ENCODE measurements around the gene AHI1. TPM values are rescaled to one million over a fixed set of nuclear protein-coding genes. Genes with fewer than 3 reads are reported as not detected.

Gene AHI1
- polyA plus RNA-seq, 1 donor (not counting 4 experiments of a cell fraction or from before 2014, with no cell fraction given): 7.0 TPM

- H3K4me2 ChIP-seq (ENCODE audit: control insufficient read depth, extremely low read depth, insufficient read depth, low read depth, low read length): no peak overlapping the region
- H3K79me2 ChIP-seq (ENCODE audit: control insufficient read depth, insufficient read depth, low read length): no peaks in the 10 kb centered on the region
- FAIRE-seq: no peak
- H3K4me1 ChIP-seq (ENCODE audit: control insufficient read depth, extremely low read depth, insufficient read depth, low read length): no peaks in the 10 kb centered on the region
- no peaks in the 10 kb centered on the region for H3K36me3 ChIP-seq (ENCODE audit: control insufficient read depth in 2 of 2, extremely low read depth in 1 of 2, insufficient read depth in 2 of 2, low read length in 2 of 2)
- no peaks in the 10 kb centered on the region for H3K27me3 ChIP-seq (ENCODE audit: control insufficient read depth, extremely low read depth, insufficient read depth, low read length)
- H3K9me3 ChIP-seq (ENCODE audit: control insufficient read depth, low read depth, low read length): no peaks in the 10 kb centered on the region
- no peak overlapping the region for H3K27ac ChIP-seq (ENCODE audit: control insufficient read depth, insufficient read depth, low read length)
- H3K9ac ChIP-seq (ENCODE audit: control insufficient read depth, extremely low read depth, insufficient read depth, low read length): no peak overlapping the region
- no peak overlapping the region for H2AFZ ChIP-seq (ENCODE audit: control insufficient read depth, low read length)
- no peaks in the 10 kb centered on the region for H3K9me1 ChIP-seq (ENCODE audit: control insufficient read depth, extremely low read depth, insufficient read depth, low read length)
- TF ChIP-seq CTCF (optimal IDR thresholded peaks at IDR 0.05 in 1 of 3, IDR thresholded peaks at IDR 0.05 in 1 of 3, conservative IDR thresholded peaks at IDR 0.05 in 1 of 3; ENCODE audit: extremely low read depth in 1 of 3, insufficient read depth in 2 of 3, low read length in 3 of 3): no peak
- no peak for TF ChIP-seq EZH2 (IDR thresholded peaks at IDR 0.05; ENCODE audit: low read length)
- no peak for DNase-seq (ENCODE audit: low read depth, low spot score)
- no peak overlapping the region for H3K4me3 ChIP-seq (ENCODE audit: control insufficient read depth in 2 of 3, extremely low read depth in 1 of 3, insufficient read depth in 2 of 3, low read depth in 1 of 3, low read length in 3 of 3)
- dilution Hi-C loops (cut with MboI; ENCODE audit: extremely low pct_ligation_motif_present, low sequenced_read_pairs): no loop called here
- H4K20me1 ChIP-seq (ENCODE audit: control insufficient read depth, extremely low read depth, insufficient read depth, low read length): no peaks in the 10 kb centered on the region
These were observed 85.7 kb downstream of the AHI1 start for GRCh38 chr6:135411849-135412248.

DNA sequence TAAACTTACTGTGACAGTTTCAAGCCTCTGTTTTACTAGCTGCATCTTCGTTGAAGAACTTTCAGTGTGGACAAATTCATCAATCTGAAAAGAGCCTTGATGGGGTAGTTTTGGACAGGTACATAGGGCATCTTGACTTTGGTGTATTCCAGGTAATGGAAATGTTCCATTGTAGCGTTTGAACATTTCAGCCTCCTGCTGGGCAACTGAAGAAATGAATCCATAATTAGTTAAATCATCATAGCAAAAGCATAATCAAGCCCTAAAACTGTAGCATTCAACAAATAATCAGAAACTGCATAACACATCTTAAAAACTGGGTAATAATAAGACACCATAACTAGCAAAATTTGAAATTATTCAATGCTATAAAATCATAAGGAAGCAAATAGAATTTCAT, 86.2 kb downstream of the AHI1 start:
- TF ChIP-seq EZH2 (IDR thresholded peaks at IDR 0.05; ENCODE audit: low read length) (no peak), CTCF (optimal IDR thresholded peaks at IDR 0.05 in 1 of 3, IDR thresholded peaks at IDR 0.05 in 1 of 3, conservative IDR thresholded peaks at IDR 0.05 in 1 of 3; ENCODE audit: extremely low read depth in 1 of 3, insufficient read depth in 2 of 3, low read length in 3 of 3) (peak; percentile 4 to 38 (median 26))
- FAIRE-seq (peak; percentile 60), DNase-seq (ENCODE audit: low read depth, low spot score) (no peak)
- Histone ChIP-seq H3K27ac (ENCODE audit: control insufficient read depth, insufficient read depth, low read length) (no peak overlapping the region), H3K9me1 (ENCODE audit: control insufficient read depth, extremely low read depth, insufficient read depth, low read length) (no peaks in the 10 kb centered on the region), H3K4me1 (ENCODE audit: control insufficient read depth, extremely low read depth, insufficient read depth, low read length) (no peaks in the 10 kb centered on the region), H3K9ac (ENCODE audit: control insufficient read depth, extremely low read depth, insufficient read depth, low read length) (no peak overlapping the region), H3K9me3 (ENCODE audit: control insufficient read depth, low read depth, low read length) (no peaks in the 10 kb centered on the region), H3K79me2 (ENCODE audit: control insufficient read depth, insufficient read depth, low read length) (no peaks in the 10 kb centered on the region), H3K36me3 (ENCODE audit: control insufficient read depth in 2 of 2, extremely low read depth in 1 of 2, insufficient read depth in 2 of 2, low read length in 2 of 2) (no peaks in the 10 kb centered on the region), H3K4me3 (ENCODE audit: control insufficient read depth in 2 of 3, extremely low read depth in 1 of 3, insufficient read depth in 2 of 3, low read depth in 1 of 3, low read length in 3 of 3) (no peak overlapping the region), H4K20me1 (ENCODE audit: control insufficient read depth, extremely low read depth, insufficient read depth, low read length) (no peaks in the 10 kb centered on the region), H3K4me2 (ENCODE audit: control insufficient read depth, extremely low read depth, insufficient read depth, low read depth, low read length) (no peak overlapping the region), H2AFZ (ENCODE audit: control insufficient read depth, low read length) (no peak overlapping the region), H3K27me3 (ENCODE audit: control insufficient read depth, extremely low read depth, insufficient read depth, low read length) (no peaks in the 10 kb centered on the region)
- dilution Hi-C loops (cut with MboI; ENCODE audit: extremely low pct_ligation_motif_present, low sequenced_read_pairs): no loop called here

Measured in keratinocyte (primary cell).